Melanocyte of skin (primary cell): ENCODE measurements around the gene SAXO1. TPM values are rescaled to one million over a fixed set of nuclear protein-coding genes. Genes with fewer than 3 reads are reported as not detected.

Experiments
- small RNA-seq, 2 donors: library from RNA; depleted of rRNA; stranded (forward); fragments of <200 nt; gene quantifications; one replicate each; pipeline ENCODE3, GENCODE V24; 2012
- total RNA-seq, 2 donors: library from RNA; depleted of rRNA; stranded (reverse); fragments of >200 nt; gene quantifications; 2 replicates each; pipeline ENCODE4 v1.2.3, GENCODE V29; 2012

SAXO1 gene, protein sequence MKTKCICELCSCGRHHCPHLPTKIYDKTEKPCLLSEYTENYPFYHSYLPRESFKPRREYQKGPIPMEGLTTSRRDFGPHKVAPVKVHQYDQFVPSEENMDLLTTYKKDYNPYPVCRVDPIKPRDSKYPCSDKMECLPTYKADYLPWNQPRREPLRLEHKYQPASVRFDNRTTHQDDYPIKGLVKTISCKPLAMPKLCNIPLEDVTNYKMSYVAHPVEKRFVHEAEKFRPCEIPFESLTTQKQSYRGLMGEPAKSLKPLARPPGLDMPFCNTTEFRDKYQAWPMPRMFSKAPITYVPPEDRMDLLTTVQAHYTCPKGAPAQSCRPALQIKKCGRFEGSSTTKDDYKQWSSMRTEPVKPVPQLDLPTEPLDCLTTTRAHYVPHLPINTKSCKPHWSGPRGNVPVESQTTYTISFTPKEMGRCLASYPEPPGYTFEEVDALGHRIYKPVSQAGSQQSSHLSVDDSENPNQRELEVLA
- total RNA-seq: under 1 TPM in 1 of 2 donors, not detected in 1; under 0.01 TPM

DNA sequence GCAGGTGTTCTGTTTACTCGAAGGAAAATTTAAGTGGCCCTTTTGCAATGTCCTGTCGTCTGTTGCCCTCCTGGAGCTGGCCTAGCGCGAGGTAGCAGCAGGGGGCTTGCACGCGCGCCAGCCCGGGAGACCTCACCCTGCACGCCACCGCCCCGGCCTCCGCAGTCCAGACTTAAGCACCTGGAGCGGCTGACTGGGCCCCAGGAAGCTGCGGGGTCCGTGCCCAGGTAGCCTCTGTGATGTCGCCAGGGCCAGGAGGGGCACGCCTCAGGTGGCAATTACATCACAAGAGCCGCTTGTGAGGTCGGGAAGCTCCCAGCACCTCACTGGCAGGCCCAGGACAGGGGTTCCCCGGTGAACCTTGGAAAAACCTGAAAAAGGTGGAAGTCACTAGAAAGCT lies at the start of gene SAXO1:
SAXO1 (minus strand) TSS at position 195 of the 400 bp plus-strand sequence. CDS start 301 bp downstream, outside the sequence.

DNA sequence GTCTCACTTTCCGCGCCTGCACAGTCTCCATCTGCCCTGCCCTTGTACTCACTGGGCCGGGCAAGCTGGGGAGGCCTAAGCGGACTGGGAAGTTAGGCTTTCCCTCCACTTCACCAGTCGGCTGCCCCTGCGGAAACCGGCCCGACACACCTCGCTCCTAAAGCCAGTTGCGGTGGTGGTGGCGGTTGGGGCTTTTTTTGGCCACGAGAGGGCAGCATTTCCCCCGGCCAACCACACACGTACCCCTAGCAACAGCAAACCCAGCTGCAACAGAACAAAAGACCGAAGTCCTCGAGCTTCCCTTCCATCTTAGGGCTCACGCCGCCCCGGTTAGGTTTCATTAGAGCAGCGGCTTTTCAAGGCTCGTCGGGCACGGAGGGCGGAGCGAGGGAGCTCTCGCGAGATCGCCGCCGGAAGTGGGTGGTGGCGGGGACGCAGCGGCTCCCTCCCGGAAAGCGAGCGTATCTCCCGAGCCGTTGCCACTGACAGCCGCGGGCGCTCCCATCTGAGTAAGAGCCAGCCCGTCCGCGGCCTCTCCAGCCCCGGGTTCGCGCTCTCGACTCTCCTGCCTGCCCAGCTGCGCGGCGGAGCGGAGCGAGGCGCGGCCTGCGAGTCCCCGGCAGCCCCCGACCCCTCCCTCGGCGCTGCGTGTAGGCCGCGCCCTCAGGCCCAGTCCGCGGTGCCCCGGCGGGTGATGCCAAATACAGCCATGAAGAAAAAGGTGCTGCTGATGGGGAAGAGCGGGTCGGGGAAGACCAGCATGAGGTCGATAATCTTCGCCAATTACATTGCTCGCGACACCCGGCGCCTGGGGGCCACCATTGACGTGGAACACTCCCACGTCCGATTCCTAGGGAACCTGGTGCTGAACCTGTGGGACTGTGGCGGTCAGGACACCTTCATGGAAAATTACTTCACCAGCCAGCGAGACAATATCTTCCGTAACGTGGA lies 16.2 kb upstream of the SAXO1 start, which contains the start of gene RRAGA:
RRAGA (plus strand) TSS at position 462 of the 951 bp plus-strand sequence; CDS start at position 695, 233 bp downstream.

Small RNA genes within 50 kb of the gene (small RNA-seq; reads per million reads assigned to genes)
- 0 reads per million in 2 donors for gene RNU6-264P
- gene SCARNA8: 102 to 176 reads per million in 2 donors

Other genes starting within 250 kb of the SAXO1 start
- gene RRAGA, start 16.2 kb upstream of the SAXO1 start, total RNA-seq: 10 to 100 TPM; 52.0 to 53.6 TPM
- 10 to 100 TPM; 24.4 to 34.0 TPM for gene HAUS6, start 69.7 kb upstream of the SAXO1 start, total RNA-seq
- 100 to 1,000 TPM; 136 to 163 TPM for gene PLIN2, start 94.3 kb upstream of the SAXO1 start, total RNA-seq
- gene DENND4C, start 197.5 kb upstream of the SAXO1 start, total RNA-seq: 10 to 100 TPM; 64.6 to 66.8 TPM